GM18507 (cell line): ENCODE results near the gene DLGAP4.

Source experiments
- DNase-seq: peaks from one replicate; pipeline ENCODE4 v3.0.0; 2011; ENCODE audit warnings: low read depth; ENCODE audit not compliant: insufficient read length; ENCODE audit errors: extremely low spot score
- FAIRE-seq: peaks from 2 replicates; lab custom pipeline; 2011; peaks lifted over from hg19 to GRCh38; lab: Jason Lieb, UNC

DLGAP4 gene

GRCh38 chr20:36569847-36570429, 263.8 kb downstream of the DLGAP4 start:
- DNase-seq (no peak), FAIRE-seq (no peak)

- no peak for DNase-seq
- no peak for FAIRE-seq
Measured at GRCh38 chr20:36571564-36572504, 265.7 kb downstream of the DLGAP4 start.

GRCh38 chr20:36572701-36573102, 266.6 kb downstream of the DLGAP4 start:
- DNase-seq: no peak

GRCh38 chr20:36573103-36573797, 267.1 kb downstream of the DLGAP4 start, which contains the start of gene TGIF2:
Gene TGIF2 (plus strand): TSS chr20:36573597. CDS start chr20:36578775, 5,178 bp downstream.
- FAIRE-seq (peak; percentile 80), DNase-seq (peak; percentile 96)

More at GRCh38 chr20:36572701-36573102, 266.6 kb downstream of the DLGAP4 start:
- peak; percentile 53 for FAIRE-seq

GRCh38 chr20:36573798-36574365, 267.7 kb downstream of the DLGAP4 start:
- no peak for FAIRE-seq
- DNase-seq: peak; percentile 9

- DNase-seq (peak; percentile 22), FAIRE-seq (peak; percentile 61)
Measured at GRCh38 chr20:36574366-36575135, 268.4 kb downstream of the DLGAP4 start.

- DNase-seq (no peak), FAIRE-seq (no peak)
Measured at GRCh38 chr20:36576081-36576445, 269.9 kb downstream of the DLGAP4 start.
